HG03439 (cell line): ENCODE results near the gene CYP1B1.

Experiments
- ATAC-seq: cut with Tn5 transposase; IDR thresholded peaks from one replicate; pipeline ENCODE4 v1.9.1; 2021; ENCODE audit warnings: mild to moderate bottlenecking, moderate library complexity; ENCODE audit not compliant: unreplicated experiment

The CYP1B1 gene

GRCh38 chr2:38076710-38077430 lies 919 bp upstream of the CYP1B1 start:
- peak; percentile 61 for ATAC-seq

DNA sequence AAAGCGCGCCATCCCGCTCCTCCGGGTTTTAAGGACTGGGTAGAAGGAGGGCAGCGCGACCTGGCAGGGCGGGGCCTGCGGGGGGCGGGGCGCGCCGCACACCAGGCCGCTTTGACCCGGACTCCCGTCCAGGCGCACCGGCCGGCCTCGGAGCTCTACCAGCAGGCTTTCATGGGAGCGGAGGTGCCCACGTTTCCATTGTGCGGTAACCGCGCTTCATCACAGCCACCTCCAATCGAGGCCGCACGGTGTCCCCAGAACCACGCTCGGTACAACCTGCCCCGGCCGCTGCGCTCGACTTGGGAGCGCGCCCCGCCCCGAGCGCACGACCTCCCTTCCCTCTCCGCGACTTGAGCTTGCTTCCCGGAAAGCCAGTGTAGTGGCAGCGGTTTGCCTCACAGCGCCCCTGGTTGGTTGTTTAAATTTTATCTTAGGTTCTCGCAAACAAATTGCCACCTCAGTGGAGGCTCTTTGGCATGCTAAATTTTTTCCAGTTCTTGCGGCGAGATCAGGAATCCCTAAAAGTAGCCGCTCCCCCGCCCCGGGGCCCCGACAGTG lies 280 bp upstream of the CYP1B1 start:
- peak; percentile 37 for ATAC-seq

DNA sequence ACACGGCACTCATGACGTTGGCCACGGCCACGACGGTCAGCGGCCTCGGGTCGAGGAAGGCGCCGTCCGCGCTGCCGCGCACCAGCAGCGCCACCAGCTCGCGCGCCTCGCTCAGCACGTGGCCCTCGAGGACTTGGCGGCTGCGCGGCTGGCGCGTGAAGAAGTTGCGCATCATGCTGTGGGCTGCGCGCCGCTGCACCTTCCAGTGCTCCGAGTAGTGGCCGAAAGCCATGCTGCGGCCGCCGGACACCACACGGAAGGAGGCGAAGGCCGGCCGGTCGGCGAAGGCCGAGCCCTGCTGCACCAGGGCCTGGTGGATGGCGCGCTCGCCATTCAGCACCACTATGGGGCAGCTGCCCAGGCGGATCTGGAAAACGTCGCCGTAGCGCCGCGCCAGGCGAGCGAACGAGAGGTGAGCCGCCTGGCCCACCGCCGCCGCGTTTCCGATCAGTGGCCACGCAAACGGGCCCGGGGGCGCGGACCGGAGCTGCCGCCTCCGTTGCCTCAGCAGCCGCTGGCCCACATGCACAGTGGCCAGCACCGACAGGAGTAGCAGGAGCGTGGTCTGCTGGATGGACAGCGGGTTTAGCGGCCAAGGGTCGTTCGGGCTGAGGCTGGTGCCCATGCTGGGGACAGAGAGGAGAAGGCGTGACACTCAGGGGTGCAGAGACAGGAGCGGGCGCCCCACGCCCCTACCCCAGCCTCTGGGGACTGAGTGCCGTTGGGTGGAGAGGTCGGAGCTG lies 1.0 kb downstream of the CYP1B1 start:
- no peak for ATAC-seq

- no peak for ATAC-seq
Observed at GRCh38 chr2:38074058-38074763, 1.7 kb downstream of the CYP1B1 start.

GRCh38 chr2:38073211-38074057 lies 2.5 kb downstream of the CYP1B1 start:
- no peak for ATAC-seq

- no peak for ATAC-seq
Observed at GRCh38 chr2:38070438-38070837, 5.5 kb downstream of the CYP1B1 start.

DNA sequence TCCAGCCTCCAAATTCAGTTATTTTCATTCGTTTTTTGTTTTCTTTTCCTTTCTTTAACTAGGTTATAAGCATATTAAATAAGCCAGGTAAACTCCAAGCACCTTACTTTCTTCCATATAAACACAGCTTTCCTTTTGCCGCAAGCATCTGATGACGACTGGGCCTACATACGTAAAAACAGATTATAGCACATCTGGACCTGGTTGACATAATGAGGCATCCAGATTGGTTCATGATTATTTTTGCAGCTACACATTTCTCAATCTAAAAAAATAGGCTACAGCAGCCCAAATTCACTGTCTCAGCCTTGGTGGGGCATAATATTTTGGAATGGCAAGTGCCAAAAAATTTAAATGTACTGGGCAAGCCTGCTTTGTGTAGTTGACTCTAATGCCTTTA lies 7.7 kb downstream of the CYP1B1 start:
- no peak for ATAC-seq

DNA sequence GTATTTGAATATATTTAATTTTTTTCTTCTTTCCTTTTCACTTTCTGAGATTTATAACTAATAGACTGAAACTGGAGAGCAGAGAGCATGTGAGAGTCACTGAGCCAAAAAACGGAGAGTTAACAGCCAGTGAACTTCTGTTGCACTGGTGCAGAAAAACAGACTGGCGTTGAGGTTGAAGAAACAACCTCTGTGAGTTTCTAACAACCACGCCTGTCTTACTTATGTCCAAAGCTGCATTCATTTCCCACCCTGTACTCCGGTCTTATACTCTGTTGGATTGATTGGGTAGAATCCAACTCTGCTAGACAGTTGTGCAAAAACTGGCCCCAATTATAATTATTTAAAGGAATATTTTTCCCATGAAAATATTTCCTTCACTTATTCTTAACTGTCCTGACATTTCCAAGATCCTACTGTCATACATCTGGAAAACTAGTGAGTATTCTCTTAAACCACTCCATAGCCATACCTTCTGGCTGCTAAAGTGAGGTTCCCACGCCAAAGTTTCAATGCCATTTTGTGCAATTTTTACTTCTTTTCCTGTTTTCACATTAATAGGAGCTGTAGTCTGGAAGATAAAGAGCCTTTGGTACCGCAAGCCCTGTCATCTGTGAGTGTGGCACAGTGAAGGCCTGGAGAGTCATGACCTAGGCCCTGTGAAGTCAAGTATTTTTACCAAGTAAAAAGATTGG lies 9.4 kb downstream of the CYP1B1 start:
- ATAC-seq: no peak

GRCh38 chr2:38065502-38066135 lies 10.3 kb downstream of the CYP1B1 start:
- no peak for ATAC-seq

GRCh38 chr2:38064801-38065501 lies 11.0 kb downstream of the CYP1B1 start:
- ATAC-seq: no peak

DNA sequence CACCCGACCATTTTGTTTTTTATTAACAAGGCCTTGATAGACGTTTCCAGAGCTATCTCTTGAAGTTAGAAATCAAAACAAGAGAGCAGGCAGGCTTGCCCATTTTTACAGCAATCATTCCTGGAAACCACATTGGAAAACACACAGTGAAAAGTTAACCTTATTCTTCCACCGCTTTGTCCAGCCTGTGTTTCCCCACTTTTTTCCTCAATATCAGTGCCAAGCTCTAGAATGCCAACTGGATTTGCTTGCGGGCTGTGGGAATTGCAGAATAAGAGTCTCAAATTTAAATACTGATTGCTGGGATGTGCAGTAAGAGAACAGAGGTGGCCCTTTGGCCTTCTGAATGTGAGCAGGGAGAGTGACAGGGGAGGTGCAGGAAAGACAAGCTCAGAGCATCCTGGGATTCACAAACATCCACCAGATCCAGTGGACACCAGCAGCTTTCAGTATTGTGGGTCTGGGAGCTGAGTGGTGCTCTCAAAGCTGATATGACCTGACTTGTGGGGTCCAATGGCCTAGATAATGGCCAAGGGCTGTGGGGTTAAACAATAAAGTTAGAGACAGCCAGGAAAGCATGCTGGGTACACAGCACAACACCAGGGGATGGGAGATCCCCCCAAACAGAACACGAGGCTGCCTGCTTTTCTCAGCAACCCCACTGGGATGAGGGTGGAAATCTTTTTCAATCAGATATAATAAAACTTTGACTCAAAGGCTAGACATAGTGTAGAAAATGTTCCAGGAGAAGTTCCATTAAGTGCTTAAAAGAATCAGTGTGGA lies 15.5 kb downstream of the CYP1B1 start:
- ATAC-seq: no peak

- no peak for ATAC-seq
Observed at GRCh38 chr2:38057651-38058410, 18.1 kb downstream of the CYP1B1 start.

- ATAC-seq: no peak
Observed at GRCh38 chr2:38056216-38056615, 19.7 kb downstream of the CYP1B1 start.

GRCh38 chr2:38045811-38046210 lies 30.1 kb downstream of the CYP1B1 start:
- ATAC-seq: no peak

GRCh38 chr2:38039121-38039910 lies 36.6 kb downstream of the CYP1B1 start:
- ATAC-seq: no peak

GRCh38 chr2:38038682-38039081 lies 37.3 kb downstream of the CYP1B1 start:
- no peak for ATAC-seq
